GM21737 (cell line): ENCODE results near the gene BSPH1.
"Not testable (repeated sequence)": the region's sequence is repeated elsewhere in the genome, so short reads cannot be mapped to it uniquely, and the experiment has no call there.

ENCODE experiments used
- ATAC-seq: cut with Tn5 transposase; IDR thresholded peaks from one replicate; pipeline ENCODE4 v1.9.1; 2021; ENCODE audit warnings: mild to moderate bottlenecking, moderate library complexity; ENCODE audit not compliant: unreplicated experiment

The BSPH1 gene

GRCh38 chr19:47992070-47992469, at the start of gene BSPH1:
Gene BSPH1, minus strand, starts transcription at chr19:47992170. Its CDS starts 89 bp downstream, at chr19:47992081.
- ATAC-seq: no peak

- no peak for ATAC-seq
Observed at GRCh38 chr19:48036765-48037164, 44.8 kb upstream of the BSPH1 start.

DNA sequence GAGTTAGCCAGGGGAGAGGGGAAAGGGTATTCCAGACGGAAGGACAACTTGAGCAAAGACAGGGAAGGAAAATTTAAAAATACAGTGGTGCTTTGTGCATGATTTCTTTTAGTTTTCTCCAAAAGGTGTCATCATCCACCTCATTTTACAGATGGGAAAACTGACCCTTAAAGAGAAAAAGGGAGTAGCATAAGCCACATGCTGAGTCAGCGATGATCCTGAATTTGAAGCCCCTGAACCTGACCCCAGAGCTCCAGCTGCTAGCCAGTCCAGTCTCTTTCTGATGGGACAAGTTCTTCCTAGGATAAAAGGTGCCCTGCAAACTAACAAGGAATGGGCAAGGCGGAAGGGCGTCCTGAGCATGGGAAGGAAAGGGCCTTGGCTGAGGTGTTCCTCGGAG, 41.6 kb upstream of the BSPH1 start:
- ATAC-seq: no peak

- ATAC-seq: no peak
Observed at GRCh38 chr19:48030073-48030472, 38.1 kb upstream of the BSPH1 start.

DNA sequence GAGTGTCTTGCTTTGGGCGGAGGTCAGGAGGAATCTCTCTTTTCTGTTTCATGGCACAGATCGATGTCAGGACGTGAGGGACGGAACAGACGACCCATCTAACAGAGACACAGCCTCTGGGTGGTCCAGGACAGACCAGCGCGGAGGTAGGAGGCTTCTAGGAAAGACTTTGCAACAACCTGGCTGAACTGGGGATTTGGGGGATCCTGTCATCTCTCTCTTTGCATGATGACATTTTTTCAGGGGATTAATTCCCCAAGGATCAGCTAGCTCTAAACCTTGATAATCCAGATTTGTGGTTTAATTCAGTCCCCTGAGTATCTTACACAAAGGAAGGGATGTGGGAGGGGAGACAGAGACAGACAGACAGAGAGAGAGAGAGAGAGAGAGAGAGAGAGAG, 37.5 kb upstream of the BSPH1 start:
- ATAC-seq: no peak

GRCh38 chr19:48025480-48025879, 33.5 kb upstream of the BSPH1 start:
- no peak for ATAC-seq

DNA sequence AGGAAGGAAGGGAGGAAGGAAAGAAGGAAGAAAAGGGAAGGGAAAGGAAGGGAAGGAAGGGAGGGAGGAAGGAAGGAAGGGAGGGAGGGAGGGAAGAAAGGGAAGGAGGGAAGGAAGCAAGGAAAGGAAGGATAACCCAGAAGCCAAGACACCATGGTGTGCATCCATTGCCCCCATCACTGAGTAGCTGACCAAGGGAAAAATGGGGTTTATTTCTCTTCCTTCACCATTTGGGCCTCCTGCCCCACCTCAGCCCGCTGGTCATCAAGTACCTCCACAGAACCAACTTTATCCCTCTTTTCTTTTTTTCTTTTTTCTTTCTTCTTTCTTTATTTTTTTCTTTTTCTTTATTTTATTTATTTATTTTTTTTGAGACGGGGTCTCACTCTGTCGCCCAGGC, 31.5 kb upstream of the BSPH1 start:
- ATAC-seq: no peak

DNA sequence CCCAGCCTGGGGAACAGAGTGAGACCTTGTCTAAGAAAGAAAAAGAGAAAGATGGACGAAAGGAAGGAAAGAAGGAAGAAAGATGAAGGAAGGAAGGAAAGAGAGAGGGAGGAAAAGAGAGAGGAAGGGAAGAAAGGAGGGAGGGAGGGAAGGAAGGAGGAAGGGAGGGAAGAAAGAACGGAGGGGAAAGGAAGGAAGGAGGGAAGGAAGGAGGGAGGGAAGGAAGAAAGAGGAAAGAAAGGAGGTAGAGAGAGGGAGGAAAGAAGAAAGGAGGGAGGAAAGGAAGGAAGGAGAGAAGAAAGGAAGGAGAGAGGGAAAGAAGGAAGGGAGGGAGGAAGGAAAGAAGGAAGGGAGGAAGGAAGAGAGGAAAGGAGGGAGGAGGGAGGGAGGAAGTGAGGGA, 31.0 kb upstream of the BSPH1 start:
- ATAC-seq: no peak

DNA sequence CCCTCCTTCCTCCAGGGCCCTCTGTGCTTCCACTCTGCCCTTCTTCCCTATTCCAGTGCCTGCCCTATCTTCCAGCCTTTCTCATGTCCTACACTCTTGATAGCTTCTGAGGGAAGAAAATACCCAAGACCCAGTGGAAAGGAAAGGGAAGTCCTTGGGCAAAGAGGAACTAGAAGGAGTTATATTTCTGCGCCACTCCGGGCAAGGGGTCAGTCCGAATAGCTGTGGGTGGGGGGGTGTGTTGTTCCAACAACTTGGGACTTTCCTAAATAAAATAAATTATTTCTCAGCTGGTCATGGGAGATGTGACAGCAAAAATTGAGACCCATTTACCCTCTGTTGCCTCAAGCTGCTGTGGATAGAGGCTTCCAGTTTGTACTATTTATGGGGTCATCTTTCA, 28.7 kb upstream of the BSPH1 start:
- ATAC-seq: no peak

GRCh38 chr19:48010932-48011758, 19.2 kb upstream of the BSPH1 start:
- ATAC-seq: no peak

DNA sequence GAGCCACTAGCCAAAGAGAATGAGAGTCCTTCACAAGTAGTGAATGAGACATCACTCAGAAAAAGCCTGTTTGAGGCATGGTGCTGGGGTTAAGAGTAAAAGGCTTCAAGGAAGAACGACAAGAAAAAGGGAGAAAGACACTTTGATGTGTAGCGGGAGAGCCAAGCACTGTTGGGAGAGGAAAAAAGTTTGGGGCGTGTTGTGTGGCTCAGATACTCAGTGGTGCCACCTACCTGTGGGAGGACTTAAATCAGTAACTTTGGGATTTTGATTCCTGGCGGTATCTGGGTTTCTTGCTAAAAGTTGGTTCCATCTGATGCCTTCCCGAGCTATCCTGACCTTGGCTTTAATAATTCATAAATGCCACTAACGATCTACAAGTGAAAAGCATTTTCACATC, 14.8 kb upstream of the BSPH1 start:
- no peak for ATAC-seq

DNA sequence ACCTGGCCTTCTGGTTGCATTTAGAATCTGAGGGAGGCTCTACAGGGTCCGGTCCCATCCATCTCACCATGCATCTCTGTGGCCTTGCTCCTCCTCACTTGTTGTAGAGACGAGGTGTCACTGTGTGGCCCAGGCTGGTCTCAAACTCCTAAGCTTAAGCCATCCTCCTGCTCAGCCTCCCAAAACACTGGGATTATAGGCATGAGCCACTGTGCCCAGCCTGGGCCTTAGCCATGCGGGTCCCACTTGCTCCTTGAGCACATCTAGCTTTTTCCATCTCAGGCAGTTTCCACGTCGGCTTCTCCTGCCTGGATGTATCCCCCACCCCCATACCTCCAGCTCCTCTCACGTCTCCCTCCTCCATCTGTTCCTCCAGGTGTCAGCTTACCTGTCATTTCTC, 12.3 kb upstream of the BSPH1 start:
- ATAC-seq: no peak

DNA sequence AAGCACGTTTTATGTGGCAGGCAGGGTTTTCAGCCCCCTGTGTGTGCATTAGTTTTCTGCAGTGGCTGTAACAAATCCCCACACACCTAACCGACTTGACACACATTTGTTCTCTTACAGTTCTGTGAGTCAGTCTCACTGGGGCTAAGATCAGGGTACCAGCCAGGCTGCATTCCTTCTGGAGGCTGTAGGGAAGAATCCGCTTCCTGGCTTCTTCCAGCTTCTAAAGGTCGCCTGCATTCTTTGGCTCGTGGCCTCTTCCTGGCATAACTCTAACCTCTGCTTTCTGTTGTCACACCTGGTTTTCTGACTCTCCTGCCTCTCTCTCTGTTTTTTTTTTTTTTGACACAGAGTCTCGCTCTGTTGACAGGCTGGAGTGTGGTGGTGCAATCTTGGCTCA, 8.9 kb upstream of the BSPH1 start:
- no peak for ATAC-seq

DNA sequence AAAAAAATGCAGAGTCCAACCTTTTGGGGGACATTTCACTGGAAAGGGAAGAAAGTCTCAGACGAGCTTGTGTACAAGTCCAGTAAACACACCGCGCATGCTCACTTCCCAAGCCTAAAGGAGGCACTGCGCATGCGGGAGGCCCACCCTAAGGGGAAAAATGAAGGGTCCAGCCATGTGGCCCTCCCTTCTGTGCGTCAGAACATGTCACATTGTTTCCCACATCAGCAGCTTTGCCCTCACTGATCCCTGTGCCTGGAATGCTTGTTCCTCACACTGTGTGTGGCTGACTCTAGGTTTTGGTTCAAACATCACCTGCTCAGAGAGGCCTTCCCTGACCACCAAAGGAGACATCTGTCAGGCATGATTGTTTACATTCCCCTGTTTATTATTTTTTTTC, 6.8 kb upstream of the BSPH1 start:
- no peak for ATAC-seq

GRCh38 chr19:47996230-47996727, 4.3 kb upstream of the BSPH1 start:
- ATAC-seq: no peak

GRCh38 chr19:47994209-47994802, 2.3 kb upstream of the BSPH1 start, which contains the start of gene ELSPBP1:
Gene ELSPBP1, plus strand, starts transcription at chr19:47994632. Its CDS starts 14,036 bp downstream, at chr19:48008668.
- no peak for ATAC-seq

DNA sequence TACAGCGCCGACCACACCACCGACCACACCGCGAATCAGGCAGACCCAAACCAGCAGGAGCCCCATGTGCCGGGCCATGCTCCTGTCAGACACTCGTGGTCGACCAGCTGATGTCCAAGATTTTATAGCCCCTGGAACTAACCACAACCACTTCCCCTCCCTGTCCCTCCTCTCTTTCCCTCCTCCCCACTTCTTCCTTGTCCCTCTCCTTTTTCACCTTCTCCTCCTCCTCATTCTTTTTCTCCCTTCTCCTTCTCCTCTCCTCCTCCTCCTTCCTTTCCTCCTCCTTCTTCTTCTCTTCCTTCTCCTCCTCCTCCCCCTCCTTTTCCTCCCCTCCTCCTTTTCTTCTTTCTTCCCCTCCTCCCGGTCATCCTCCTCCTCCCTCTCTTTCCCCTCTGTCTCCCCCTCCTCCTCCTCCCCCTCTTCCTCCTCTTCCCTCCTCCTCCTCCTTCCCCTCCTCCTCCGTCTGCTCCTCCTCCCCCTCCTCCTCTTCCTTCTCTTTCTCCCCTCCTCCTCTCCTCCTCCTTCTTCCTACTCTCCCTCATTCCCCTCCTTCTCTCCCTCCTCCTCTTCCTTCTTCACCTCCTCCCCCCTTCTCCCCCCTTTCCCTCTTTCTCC, 670 bp downstream of the BSPH1 start:
- no peak for ATAC-seq

DNA sequence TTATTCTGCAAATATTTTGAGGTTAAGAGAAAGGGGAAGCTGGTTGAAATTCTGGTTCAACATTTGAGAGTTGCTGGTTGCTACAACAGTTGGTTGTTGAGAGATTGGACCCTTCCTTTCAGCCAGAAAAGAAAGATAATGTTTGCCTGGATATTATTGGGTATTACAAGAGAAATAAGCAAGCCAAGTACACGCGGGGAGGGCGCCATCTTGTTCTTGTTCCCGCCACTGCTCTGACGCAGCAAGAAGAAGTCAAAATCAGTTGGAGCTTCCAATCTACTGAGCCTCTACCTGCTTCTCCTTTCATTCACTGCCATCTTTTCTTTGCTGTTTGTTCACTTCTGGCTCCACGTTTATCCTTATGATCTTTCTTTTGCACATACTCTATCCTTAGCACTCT, 18.4 kb downstream of the BSPH1 start:
- ATAC-seq: no peak

DNA sequence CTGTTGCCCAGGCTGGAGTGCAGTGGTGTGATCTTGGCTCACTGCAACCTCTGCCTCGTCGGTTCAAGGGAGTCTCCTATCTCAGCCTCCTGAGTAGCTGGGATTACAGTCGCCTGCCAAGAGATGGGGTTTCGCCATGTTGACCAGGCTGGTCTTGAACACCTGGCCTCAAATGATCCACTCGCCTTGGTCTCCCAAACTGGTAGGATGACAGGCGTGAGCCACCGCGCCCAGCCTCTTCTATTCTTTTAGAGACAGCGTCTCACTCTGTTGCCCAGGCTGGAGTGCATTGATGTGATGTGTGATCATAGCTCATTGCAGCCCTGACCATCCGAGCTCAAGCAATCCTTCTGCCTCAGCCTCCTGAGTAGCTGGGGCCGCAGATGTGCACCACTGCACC, 36.0 kb downstream of the BSPH1 start:
- not testable (repeated sequence) for ATAC-seq

GRCh38 chr19:47952132-47952531, 39.8 kb downstream of the BSPH1 start:
- not testable (repeated sequence) for ATAC-seq

DNA sequence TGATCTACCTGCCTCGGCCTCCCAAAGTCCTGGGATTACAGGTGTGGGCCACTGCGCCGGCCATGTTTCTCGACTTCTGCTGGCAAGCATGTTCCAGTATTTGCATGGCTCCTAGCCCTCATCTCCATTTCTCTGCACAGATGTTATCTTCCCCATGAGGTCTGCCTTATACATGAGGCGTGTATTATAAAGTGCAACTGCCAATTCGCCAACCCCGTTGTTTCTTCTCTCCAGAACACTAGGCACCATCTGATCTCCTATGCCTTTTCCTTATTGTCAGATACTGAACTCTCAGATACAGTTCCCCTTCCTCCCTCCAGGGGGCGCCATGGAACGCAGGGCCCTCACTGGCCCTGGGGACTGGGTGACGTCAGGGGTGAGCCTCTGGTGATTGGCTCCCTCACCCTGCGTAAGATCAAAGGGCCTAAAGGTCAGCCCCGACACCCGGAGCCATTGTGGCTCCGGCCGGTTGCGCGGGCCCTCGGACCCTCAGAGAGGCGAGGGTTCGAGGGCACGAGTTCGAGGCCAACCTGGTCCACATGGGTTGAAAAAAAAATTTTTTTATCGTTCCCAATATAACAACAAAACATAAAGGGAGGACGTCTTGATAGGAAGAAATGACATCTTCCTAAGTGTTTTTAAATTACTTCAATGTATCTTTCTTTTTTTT, 42.0 kb downstream of the BSPH1 start:
- not testable (repeated sequence) for ATAC-seq
